Measurements from ENCODE around the gene LBR. TPM values are rescaled to one million over a fixed set of nuclear protein-coding genes. Genes with fewer than 3 reads are reported as not detected.

LBR gene
- total RNA-seq, 4 donors from 2014 or later = 16.5 to 19.8 (median 18.5) TPM

GRCh38 chr1:225415307-225415706, 12.5 kb downstream of the LBR start:
- in situ Hi-C loops (cut with MboI; ENCODE audit: low sequenced_read_pairs in 4 of 4) (no loop called here), intact Hi-C loops (cut with DNase I; ENCODE audit: low total_unique reads) (no loop called here)
- no peak for ATAC-seq
- Histone ChIP-seq H3K27ac (no peak overlapping the region), H3K27me3 (no peaks in the 10 kb centered on the region), H3K9me3 (no peaks in the 10 kb centered on the region), H3K36me3 (peaks cover 2 to 62% of the 10 kb centered on the region in 2 donors), H3K4me3 (no peak overlapping the region), H3K4me1 (no peaks in the 10 kb centered on the region)
- TF ChIP-seq POLR2A (IDR thresholded peaks at IDR 0.05) = no peak
- no peak for TF ChIP-seq CTCF (IDR thresholded peaks at IDR 0.05 in 4 of 5, conservative IDR thresholded peaks at IDR 0.05 in 1 of 5)
- DNase-seq = no peak

- Histone ChIP-seq H3K9me3 (no peaks in the 10 kb centered on the region), H3K4me3 (no peak overlapping the region), H3K4me1 (no peaks in the 10 kb centered on the region), H3K27me3 (no peaks in the 10 kb centered on the region), H3K36me3 (peaks cover 2 to 66% of the 10 kb centered on the region in 2 donors), H3K27ac (no peak overlapping the region)
- ATAC-seq = no peak
- intact Hi-C loops (cut with DNase I; ENCODE audit: low total_unique reads) (no loop called here), in situ Hi-C loops (cut with MboI; ENCODE audit: low sequenced_read_pairs in 4 of 4) (no loop called here)
- DNase-seq = no peak
- TF ChIP-seq CTCF (IDR thresholded peaks at IDR 0.05 in 4 of 5, conservative IDR thresholded peaks at IDR 0.05 in 1 of 5) = no peak
- no peak for TF ChIP-seq POLR2A (IDR thresholded peaks at IDR 0.05)
Measured at GRCh38 chr1:225413708-225414375, 14.0 kb downstream of the LBR start.

- no peaks in the 10 kb centered on the region for H3K27me3 ChIP-seq
- in situ Hi-C loops (cut with MboI; ENCODE audit: low sequenced_read_pairs in 4 of 4) = no loop called here
- peaks cover 2 to 65% of the 10 kb centered on the region in 2 donors for H3K36me3 ChIP-seq
- H3K4me3 ChIP-seq = no peak overlapping the region
- intact Hi-C loops (cut with DNase I; ENCODE audit: low total_unique reads) = no loop called here
- no peak overlapping the region for H3K27ac ChIP-seq
- no peaks in the 10 kb centered on the region for H3K4me1 ChIP-seq
- DNase-seq (no peak), ATAC-seq (no peak)
- no peaks in the 10 kb centered on the region for H3K9me3 ChIP-seq
- TF ChIP-seq POLR2A (IDR thresholded peaks at IDR 0.05) (no peak), CTCF (IDR thresholded peaks at IDR 0.05 in 4 of 5, conservative IDR thresholded peaks at IDR 0.05 in 1 of 5) (no peak)
Measured at GRCh38 chr1:225412803-225413351, 15.0 kb downstream of the LBR start.

GRCh38 chr1:225412321-225412720, 15.5 kb downstream of the LBR start:
- Histone ChIP-seq H3K27ac (no peak overlapping the region), H3K4me3 (no peak overlapping the region), H3K27me3 (no peaks in the 10 kb centered on the region), H3K36me3 (peaks cover 2 to 65% of the 10 kb centered on the region in 2 donors), H3K4me1 (no peaks in the 10 kb centered on the region), H3K9me3 (no peaks in the 10 kb centered on the region)
- intact Hi-C loops (cut with DNase I; ENCODE audit: low total_unique reads) = no loop called here
- ATAC-seq (no peak), DNase-seq (no peak)
- in situ Hi-C loops (cut with MboI; ENCODE audit: low sequenced_read_pairs in 4 of 4) = no loop called here
- no peak for TF ChIP-seq POLR2A (IDR thresholded peaks at IDR 0.05)
- no peak for TF ChIP-seq CTCF (IDR thresholded peaks at IDR 0.05 in 4 of 5, conservative IDR thresholded peaks at IDR 0.05 in 1 of 5)

Data from gastrocnemius medialis (tissue), 4 donors.